ENCODE measurements around the gene ANGPTL1.

GRCh38 chr1:178825167-178825566, 45.7 kb downstream of the ANGPTL1 start:
- TF ChIP-seq CTCF (IDR thresholded peaks at IDR 0.05): no peak
- no peak for TF ChIP-seq POLR2AphosphoS5 (IDR thresholded peaks at IDR 0.05)
